NCI-H460 (cell line): Measurements from ENCODE around the gene SLC15A3. TPM values are rescaled to one million over a fixed set of nuclear protein-coding genes. Genes with fewer than 3 reads are reported as not detected.

Experiments used
- DNase-seq: peaks from one replicate; pipeline ENCODE4 v3.0.0-alpha.2; 2016; ENCODE audit warnings: low read depth; ENCODE audit errors: extremely low read depth
- polyA plus RNA-seq: library from polyadenylated mRNA; depleted of rRNA; stranded (reverse); fragments of >200 nt; gene quantifications from 2 replicates; pipeline ENCODE4 v1.2.3, GENCODE V29; 2014; cell fraction: nucleus; rRNA removed
- total RNA-seq: library from RNA; depleted of rRNA; stranded (reverse); fragments of >200 nt; shearing (Covaris generic); gene quantifications from 2 replicates; pipeline ENCODE4 v1.2.3, GENCODE V29; 2014; rRNA removed

Gene SLC15A3
- not detected in 2 replicates for total RNA-seq
- 0.55 TPM in 1 of 2 replicates, not detected in the other for polyA plus RNA-seq

- DNase-seq: no peak
These were observed at the start of gene SLC15A3 for GRCh38 chr11:60951904-60952741. Gene SLC15A3 (minus strand): TSS chr11:60952176. CDS start chr11:60951551, 625 bp downstream.

GRCh38 chr11:61000426-61000825 is 48.5 kb upstream of the SLC15A3 start:
- DNase-seq: no peak

- no peak for DNase-seq
These were observed 44.6 kb upstream of the SLC15A3 start for GRCh38 chr11:60996381-60997138.

GRCh38 chr11:60995798-60996197 is 43.8 kb upstream of the SLC15A3 start:
- no peak for DNase-seq

- no peak for DNase-seq
These were observed 42.6 kb upstream of the SLC15A3 start for GRCh38 chr11:60994541-60995080.

- no peak for DNase-seq
These were observed 41.6 kb upstream of the SLC15A3 start for GRCh38 chr11:60993615-60994014.

- no peak for DNase-seq
These were observed 41.0 kb upstream of the SLC15A3 start for GRCh38 chr11:60992842-60993409.

GRCh38 chr11:60991457-60991856 is 39.5 kb upstream of the SLC15A3 start:
- DNase-seq: no peak

- no peak for DNase-seq
These were observed 37.2 kb upstream of the SLC15A3 start for GRCh38 chr11:60989093-60989650.

- DNase-seq: no peak
These were observed 36.7 kb upstream of the SLC15A3 start for GRCh38 chr11:60988658-60989057.

- DNase-seq: no peak
These were observed 35.8 kb upstream of the SLC15A3 start for GRCh38 chr11:60987577-60988277.

- DNase-seq: no peak
These were observed 34.3 kb upstream of the SLC15A3 start for GRCh38 chr11:60985991-60986915.

GRCh38 chr11:60985501-60985900 is 33.5 kb upstream of the SLC15A3 start:
- DNase-seq: no peak

GRCh38 chr11:60984636-60985035 is 32.7 kb upstream of the SLC15A3 start:
- no peak for DNase-seq

- DNase-seq: no peak
These were observed 32.2 kb upstream of the SLC15A3 start for GRCh38 chr11:60984149-60984548.

GRCh38 chr11:60982184-60982583 is 30.2 kb upstream of the SLC15A3 start:
- DNase-seq: no peak

- no peak for DNase-seq
These were observed 29.5 kb upstream of the SLC15A3 start for GRCh38 chr11:60981515-60981914.

GRCh38 chr11:60978546-60979380 is 26.8 kb upstream of the SLC15A3 start:
- DNase-seq: no peak
